HCEC 1CT (cell line): ENCODE data around the gene STUM.
"Not testable (repeated sequence)": the region's sequence is repeated elsewhere in the genome, so short reads cannot be mapped to it uniquely, and the experiment has no call there.

Experiments used
- DNase-seq: peaks from one replicate; pipeline ENCODE4 v3.0.0-alpha.2; 2017

Gene STUM

GRCh38 chr1:226584164-226584563 is 35.6 kb downstream of the STUM start:
- no peak for DNase-seq

DNA sequence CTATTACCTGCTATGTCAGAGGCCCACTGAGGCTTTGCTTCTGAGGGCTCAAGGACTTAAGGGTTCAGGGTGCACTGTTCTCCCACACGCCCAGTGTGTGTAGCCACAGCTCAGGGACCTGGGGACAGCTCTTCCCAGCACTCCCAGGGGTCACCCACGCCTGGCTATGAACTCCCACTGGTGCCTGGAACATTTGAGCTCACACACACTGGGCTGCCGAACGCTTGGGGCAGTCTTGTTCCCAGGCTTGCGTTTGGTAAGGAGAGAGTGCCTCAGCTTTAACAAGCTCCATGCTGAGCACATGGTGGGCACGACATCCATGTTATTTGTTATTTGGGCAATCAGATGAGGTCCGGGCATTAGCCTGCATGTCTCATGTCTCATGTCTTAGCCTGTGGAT is 37.6 kb downstream of the STUM start:
- DNase-seq = no peak

DNA sequence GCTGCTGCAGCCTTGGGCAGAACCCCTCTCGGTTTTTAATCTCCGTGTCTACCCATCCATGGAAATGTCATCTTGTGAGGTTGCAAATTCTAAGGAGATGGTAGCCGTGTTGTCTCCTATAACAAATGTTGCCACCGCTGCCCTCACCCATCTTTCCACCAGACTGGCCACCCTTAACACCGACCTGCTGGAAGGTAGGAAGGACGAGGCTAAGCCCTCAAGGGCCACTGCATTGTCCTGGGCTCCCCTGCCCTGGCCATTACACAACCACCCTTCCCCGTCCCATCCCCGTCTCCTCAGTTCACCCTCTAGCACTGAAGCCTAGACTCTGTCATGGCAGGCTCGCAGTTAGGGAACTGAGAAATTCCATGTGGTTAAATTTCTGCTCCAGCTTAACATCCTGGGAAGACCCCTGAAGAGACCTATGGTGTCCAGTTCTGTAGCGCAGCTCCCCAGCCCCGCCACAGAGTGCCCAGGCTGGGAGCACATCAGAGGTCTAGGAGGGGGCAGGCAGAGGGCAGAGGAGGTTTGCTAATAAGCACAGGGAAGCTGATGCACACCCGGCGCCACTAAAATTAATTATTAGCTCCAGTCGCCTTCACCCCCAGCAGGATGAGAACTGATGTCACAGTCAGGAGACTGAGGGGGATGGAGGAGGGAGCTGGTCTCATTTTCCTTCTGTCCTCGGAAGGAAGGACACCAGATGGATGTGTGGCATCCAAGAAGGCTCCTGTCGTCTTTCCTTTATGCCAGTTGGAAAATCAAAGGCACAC is 38.3 kb downstream of the STUM start:
- DNase-seq = no peak

GRCh38 chr1:226588484-226588883 is 39.9 kb downstream of the STUM start:
- DNase-seq = peak; percentile 10

- no peak for DNase-seq
Observed at GRCh38 chr1:226589008-226589733, 40.6 kb downstream of the STUM start.

- DNase-seq = no peak
Observed at GRCh38 chr1:226590614-226591013, 42.0 kb downstream of the STUM start.

- no peak for DNase-seq
Observed at GRCh38 chr1:226593541-226593940, 45.0 kb downstream of the STUM start.

- DNase-seq = no peak
Observed at GRCh38 chr1:226596531-226597165, 48.1 kb downstream of the STUM start.

DNA sequence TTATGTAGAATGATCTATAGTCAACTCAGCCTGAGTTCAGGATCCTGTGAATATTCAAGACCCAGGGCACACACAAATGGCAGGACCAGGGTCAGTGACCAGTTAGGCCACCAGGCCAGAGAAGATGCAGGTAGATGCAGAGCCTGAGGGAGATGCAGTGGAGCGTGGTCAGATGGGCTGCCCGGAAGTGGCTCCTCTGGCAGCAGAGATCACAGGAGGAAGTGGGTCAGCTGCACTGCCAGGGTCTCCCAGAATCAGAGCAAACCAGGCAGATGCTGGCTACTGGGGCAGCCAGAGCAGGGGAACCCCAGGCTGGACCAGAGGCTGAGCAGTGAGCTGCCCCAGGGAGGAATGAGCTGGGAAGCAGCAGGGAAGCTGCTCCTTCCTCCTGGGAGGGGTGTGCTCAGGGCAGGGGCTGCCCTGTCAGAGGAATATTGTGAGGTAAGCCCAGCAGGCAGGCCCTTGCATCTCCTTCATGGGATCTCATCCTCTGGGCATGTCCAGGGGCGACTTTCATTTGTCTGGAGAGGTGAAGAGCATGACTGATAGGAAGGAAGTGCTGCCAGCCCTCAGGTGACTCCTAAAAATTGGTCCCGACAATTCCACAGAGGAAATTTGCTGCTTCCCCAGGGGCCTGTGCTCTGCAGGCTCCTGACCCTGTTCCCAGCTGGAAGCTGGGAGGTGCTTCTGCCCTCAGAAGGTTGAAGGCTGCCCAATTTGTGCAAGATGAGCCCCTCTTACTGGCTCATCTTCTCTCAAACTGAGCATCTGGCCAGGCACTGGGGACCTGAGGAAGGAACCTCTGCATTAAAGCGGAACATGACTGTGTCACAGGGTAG is 49.3 kb downstream of the STUM start:
- no peak for DNase-seq

GRCh38 chr1:226598455-226598849 is 49.9 kb downstream of the STUM start:
- DNase-seq = no peak

- DNase-seq = not testable (repeated sequence)
Observed at GRCh38 chr1:226598955-226599354, 50.4 kb downstream of the STUM start.

- no peak for DNase-seq
Observed at GRCh38 chr1:226599636-226600238, 51.2 kb downstream of the STUM start.

DNA sequence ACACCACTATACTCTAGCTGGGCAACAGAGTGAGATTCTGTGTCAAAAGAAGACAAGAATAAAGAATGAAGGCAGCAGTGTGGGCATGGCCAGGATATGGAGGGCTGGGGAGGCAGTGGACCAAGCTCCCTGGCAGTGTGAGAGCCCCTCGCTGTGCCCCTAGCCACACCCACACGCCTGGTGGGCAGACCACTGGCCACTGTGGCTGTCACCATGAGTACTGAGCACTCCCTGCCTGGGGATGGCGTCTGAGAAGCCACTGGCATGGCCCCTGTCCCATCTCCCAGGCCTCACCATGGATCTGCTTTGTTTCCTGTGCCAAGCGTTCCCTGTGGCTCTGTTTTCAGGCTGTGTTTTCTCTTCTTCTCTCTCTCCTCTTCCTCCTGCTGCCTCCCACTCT is 51.7 kb downstream of the STUM start:
- no peak for DNase-seq

- DNase-seq = no peak
Observed at GRCh38 chr1:226601456-226601855, 52.9 kb downstream of the STUM start.

GRCh38 chr1:226602186-226603021 is 53.8 kb downstream of the STUM start:
- DNase-seq = peak; percentile 86

- DNase-seq = peak; percentile 64
Observed at GRCh38 chr1:226603022-226603857, 54.7 kb downstream of the STUM start.

DNA sequence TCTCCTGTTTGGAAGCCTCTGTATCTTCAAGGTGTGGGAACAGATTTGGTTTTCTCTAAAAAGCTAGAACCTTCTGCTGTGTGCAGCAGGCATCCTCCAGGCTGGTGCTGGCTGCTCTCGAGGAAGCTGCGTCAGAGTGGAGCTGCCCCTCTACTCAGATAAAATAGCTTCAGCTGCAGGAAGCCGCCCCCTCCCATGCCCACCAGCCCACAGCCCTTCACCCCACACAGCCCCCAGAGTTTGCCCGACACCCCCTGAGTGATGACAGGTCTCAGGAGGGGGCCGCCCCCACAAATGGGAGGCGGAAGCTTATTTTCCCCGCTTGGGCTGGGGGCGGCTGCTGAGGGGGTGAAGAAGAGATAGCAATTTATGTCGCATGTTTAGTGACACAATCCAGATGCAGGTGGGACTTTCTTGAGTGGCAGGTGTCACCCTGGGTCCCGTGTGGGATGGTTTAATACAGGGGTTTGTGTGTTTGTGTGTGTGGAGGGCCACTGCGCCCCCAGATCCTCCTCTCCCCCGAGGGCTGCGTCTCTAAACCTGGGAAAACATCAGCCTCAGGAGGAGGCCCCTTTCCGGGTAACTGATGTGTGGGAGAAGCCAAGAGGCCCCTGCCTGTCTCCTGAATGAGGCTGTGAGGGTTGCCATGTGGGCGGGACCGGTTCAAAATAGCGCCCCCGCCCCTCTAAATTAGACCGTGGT is 55.4 kb downstream of the STUM start:
- DNase-seq = no peak

GRCh38 chr1:226604560-226605317 is 56.2 kb downstream of the STUM start:
- DNase-seq = no peak

- no peak for DNase-seq
Observed at GRCh38 chr1:226605318-226605950, 56.9 kb downstream of the STUM start.
